ENCODE measurements around the gene TBXA2R.
A peak's percentile ranks its signal among the peaks of the same experiment; 100 is the strongest.

The TBXA2R gene

DNA sequence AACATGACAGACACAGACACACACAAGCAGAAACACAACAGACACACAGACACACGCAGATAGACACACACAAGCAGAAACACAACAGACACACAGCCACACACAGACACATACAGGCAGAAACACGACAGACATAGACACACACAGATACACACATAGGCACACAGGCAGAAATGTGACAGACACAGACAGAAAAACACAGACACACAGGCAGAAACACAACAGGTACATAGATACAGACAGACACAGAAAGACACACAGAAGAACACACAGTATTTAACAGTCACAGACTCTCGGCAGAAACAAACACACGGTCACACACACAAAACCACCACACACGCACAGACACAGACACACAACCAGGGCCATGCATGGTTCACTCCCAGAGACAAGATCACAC, 905 bp downstream of the TBXA2R start:
- no peak overlapping the region for H3K27ac Mint-ChIP-seq
- no peak for TF ChIP-seq CTCF (IDR thresholded peaks at IDR 0.05; ENCODE audit: unreplicated experiment in 3 of 3)
- peaks cover 8% of the 10 kb centered on the region for H3K4me1 Mint-ChIP-seq
- H3K36me3 Mint-ChIP-seq (ENCODE audit: low read depth): peaks cover 5% of the 10 kb centered on the region
- H3K4me3 Mint-ChIP-seq: no peak overlapping the region
- peaks cover 13% of the 10 kb centered on the region for H3K27me3 Mint-ChIP-seq (ENCODE audit: low read depth)
- H3K9me3 Mint-ChIP-seq: no peaks in the 10 kb centered on the region

GRCh38 chr19:3605361-3605760, 1.3 kb downstream of the TBXA2R start:
- no peaks in the 10 kb centered on the region for H3K9me3 Mint-ChIP-seq
- TF ChIP-seq CTCF (IDR thresholded peaks at IDR 0.05; ENCODE audit: unreplicated experiment in 3 of 3): no peak

DNA sequence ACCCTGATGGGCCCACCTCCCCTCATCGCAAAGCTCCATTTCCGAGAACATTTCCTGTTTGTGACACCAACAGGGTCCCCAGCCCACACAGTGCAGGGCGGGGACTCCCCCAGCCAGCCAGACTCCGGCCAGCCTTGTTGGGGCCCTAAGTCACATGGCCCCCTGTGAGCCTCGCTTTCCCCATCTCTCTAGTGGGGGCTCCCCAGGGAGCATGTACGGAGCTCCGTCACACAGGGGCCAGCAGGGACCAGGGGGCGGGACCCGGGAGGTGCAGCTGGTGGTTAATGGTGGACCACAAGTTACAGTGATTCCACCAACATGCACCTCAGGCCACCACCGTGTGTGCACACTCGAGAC, 1.7 kb downstream of the TBXA2R start:
- no peaks in the 10 kb centered on the region for H3K36me3 Mint-ChIP-seq (ENCODE audit: low read depth)
- TF ChIP-seq CTCF (IDR thresholded peaks at IDR 0.05; ENCODE audit: unreplicated experiment in 3 of 3): no peak
- peaks cover 13% of the 10 kb centered on the region for H3K27me3 Mint-ChIP-seq (ENCODE audit: low read depth)
- H3K4me3 Mint-ChIP-seq: no peak overlapping the region
- H3K9me3 Mint-ChIP-seq: no peaks in the 10 kb centered on the region
- H3K4me1 Mint-ChIP-seq: peaks cover 8% of the 10 kb centered on the region
- no peak overlapping the region for H3K27ac Mint-ChIP-seq

More at GRCh38 chr19:3605361-3605760, 1.3 kb downstream of the TBXA2R start:
- H3K27ac Mint-ChIP-seq: no peak overlapping the region
- no peak overlapping the region for H3K4me3 Mint-ChIP-seq
- H3K4me1 Mint-ChIP-seq: peaks cover 8% of the 10 kb centered on the region
- peaks cover 13% of the 10 kb centered on the region for H3K27me3 Mint-ChIP-seq (ENCODE audit: low read depth)
- H3K36me3 Mint-ChIP-seq (ENCODE audit: low read depth): peaks cover under 1% of the 10 kb centered on the region

DNA sequence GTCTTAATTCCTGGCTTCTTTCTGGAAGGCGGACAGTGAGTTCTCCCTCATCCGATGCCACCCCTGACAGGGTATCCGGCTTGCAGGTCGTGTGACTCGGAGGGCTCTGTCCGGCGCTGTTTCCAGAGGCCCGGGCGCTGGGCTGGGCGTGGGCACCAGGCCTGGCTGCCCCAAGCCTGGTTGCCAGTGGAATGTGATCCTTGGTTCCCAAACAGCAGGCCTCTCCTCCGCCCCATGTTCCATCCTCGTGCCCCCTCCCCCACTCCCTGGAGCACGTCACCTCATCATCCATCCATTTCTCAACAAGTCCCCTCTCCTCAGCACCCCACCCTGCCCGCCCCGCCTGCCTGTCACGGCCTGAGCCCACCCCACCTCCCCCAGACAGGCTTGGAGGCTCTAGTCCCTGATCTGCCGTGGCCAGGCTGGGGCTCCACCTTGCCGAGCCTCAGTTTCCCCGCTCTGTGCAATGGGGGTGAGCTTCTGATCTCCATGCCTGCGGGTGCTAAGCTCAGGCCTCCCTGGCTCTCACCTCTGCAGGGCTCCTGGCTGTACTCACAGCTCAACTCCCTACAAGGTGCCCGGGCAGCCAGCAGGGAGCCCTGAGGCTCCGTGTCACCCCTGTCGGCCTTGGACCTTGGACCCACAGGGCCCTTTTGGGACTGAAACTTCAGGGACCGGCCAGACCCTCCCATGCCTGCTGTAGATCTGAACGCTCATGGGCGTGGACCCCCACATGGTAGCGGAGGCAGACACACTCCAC, 2.3 kb downstream of the TBXA2R start:
- TF ChIP-seq CTCF (IDR thresholded peaks at IDR 0.05; ENCODE audit: unreplicated experiment in 3 of 3): no peak
- H3K27me3 Mint-ChIP-seq (ENCODE audit: low read depth): peaks cover 13% of the 10 kb centered on the region
- H3K27ac Mint-ChIP-seq: no peak overlapping the region
- H3K4me3 Mint-ChIP-seq: no peak overlapping the region
- H3K4me1 Mint-ChIP-seq: peaks cover 8% of the 10 kb centered on the region
- no peaks in the 10 kb centered on the region for H3K36me3 Mint-ChIP-seq (ENCODE audit: low read depth)
- H3K9me3 Mint-ChIP-seq: no peaks in the 10 kb centered on the region

DNA sequence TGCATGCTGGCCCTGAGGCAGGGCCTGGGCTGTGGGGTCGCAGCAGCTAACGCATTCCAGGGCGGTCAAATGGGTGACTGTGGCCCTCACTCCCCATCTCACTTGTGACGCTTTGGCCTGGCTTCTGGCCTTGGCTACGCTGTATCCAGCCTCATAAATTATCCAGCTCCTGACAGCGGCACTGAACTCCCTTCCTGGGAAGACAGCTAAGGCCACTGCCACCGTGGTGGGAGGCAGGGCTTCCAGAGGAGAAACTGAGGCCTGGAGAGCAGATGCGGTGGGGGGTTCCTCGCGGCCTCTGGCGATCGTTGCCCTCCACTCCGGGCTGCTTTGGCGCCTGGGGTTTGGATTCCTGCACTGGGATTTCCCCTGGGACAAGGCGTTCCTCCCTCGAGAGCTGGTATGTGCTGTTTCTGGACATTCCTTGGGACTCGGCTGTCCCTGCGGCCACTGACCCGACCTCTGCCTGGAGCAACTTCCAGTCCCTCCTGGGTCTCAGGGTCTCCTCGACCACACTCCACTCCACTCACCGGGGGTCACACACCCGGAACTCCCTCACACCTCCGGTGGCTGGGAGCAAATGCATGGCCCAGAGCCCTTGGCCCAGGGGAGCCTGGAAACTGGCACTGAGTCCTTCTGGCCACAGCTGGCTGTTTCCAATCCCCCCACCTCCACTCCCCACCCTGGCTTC, 3.4 kb downstream of the TBXA2R start:
- Mint-ChIP-seq H3K27ac (peak overlapping the region in 1 of 3 experiments; percentile 91), H3K4me1 (peaks cover 7% of the 10 kb centered on the region), H3K9me3 (no peaks in the 10 kb centered on the region), H3K36me3 (ENCODE audit: low read depth) (no peaks in the 10 kb centered on the region), H3K27me3 (ENCODE audit: low read depth) (peaks cover 13% of the 10 kb centered on the region), H3K4me3 (no peak overlapping the region)
- no peak for TF ChIP-seq CTCF (IDR thresholded peaks at IDR 0.05; ENCODE audit: unreplicated experiment in 3 of 3)

Data from nephron (organoid).